H1 (cell line): Measurements from ENCODE around the gene GSK3B.

Source experiments
- CTCF ChIP-seq, 3 experiments: IDR thresholded peaks; 1 replicate in 2 of 3; 2 replicates in 1 of 3; pipeline versions ENCODE4 v1.5.1 to v1.6.1; 2011; ENCODE audit warnings: low read length in 3 of 3, mild to moderate bottlenecking in 3 of 3, inconsistent platforms in 2 of 3, low read depth in 1 of 3, moderate library complexity in 1 of 3; ENCODE audit not compliant: insufficient read depth in 1 of 3; ENCODE audit errors: control extremely low read depth in 1 of 3
- MAFK ChIP-seq: IDR thresholded peaks from 2 replicates; pipeline ENCODE4 v1.6.1; 2012; ENCODE audit warnings: low read depth, mild to moderate bottlenecking, improper control_type of control experiment, low read length
- POLR2A ChIP-seq, 2 experiments: IDR thresholded peaks; 1 replicate in 1 of 2; 2 replicates in 1 of 2; pipeline ENCODE4 v1.6.1; 2011; ENCODE audit warnings: low read depth in 2 of 2, low read length in 2 of 2, mild to moderate bottlenecking in 2 of 2; ENCODE audit errors: control extremely low read depth in 1 of 2
- RBBP5 ChIP-seq: IDR thresholded peaks from 2 replicates; pipeline ENCODE4 v1.7.1; 2012; ENCODE audit warnings: low read depth, mild to moderate bottlenecking, inconsistent platforms, low read length, moderate library complexity, borderline replicate concordance
- RXRA ChIP-seq: IDR thresholded peaks from 2 replicates; pipeline ENCODE4 v1.6.1; 2011; ENCODE audit warnings: low read depth, mild to moderate bottlenecking, low read length, moderate library complexity; ENCODE audit not compliant: insufficient read depth
- SAP30 ChIP-seq: fragments of 300-600 bp; sonication (generic); IDR thresholded peaks from 2 replicates; pipeline ENCODE4 v1.7.1; 2012; ENCODE audit warnings: low read length, moderate library complexity, mild to moderate bottlenecking, inconsistent platforms; ENCODE audit not compliant: insufficient read depth, insufficient replicate concordance

GRCh38 chr3:119976214-119976613, 118.0 kb downstream of the GSK3B start:
- TF ChIP-seq POLR2A (IDR thresholded peaks at IDR 0.05; ENCODE audit: control extremely low read depth in 1 of 2, low read depth in 2 of 2, low read length in 2 of 2) (no peak), SAP30 (no peak), MAFK (no peak), CTCF (IDR thresholded peaks at IDR 0.05; ENCODE audit: control extremely low read depth in 1 of 3, insufficient read depth in 1 of 3, low read depth in 1 of 3, low read length in 3 of 3) (no peak), RXRA (no peak), RBBP5 (no peak)
